H9 (cell line): Measurements from ENCODE around the gene PIAS4. TPM values are rescaled to one million over a fixed set of nuclear protein-coding genes. Genes with fewer than 3 reads are reported as not detected.
A peak's percentile ranks its signal among the peaks of the same experiment; 100 is the strongest.

Experiments used
- DNase-seq: peaks from one replicate; pipeline ENCODE4 v3.0.0-alpha.2; 2017
- H2AFZ ChIP-seq: one replicate; pipeline ENCODE4 v1.6.1; 2013; ENCODE audit warnings: mild to moderate bottlenecking, low read length, control low read depth, moderate library complexity
- H2AK5ac ChIP-seq: 2 replicates; pipeline ENCODE4 v1.6.1; 2013; ENCODE audit warnings: low read length, control low read depth, mixed read lengths; ENCODE audit not compliant: insufficient read length
- H2BK120ac ChIP-seq: one replicate; pipeline ENCODE4 v1.6.1; 2013; ENCODE audit warnings: low read depth, mild to moderate bottlenecking, low read length, control low read depth, inconsistent platforms; ENCODE audit not compliant: poor library complexity, severe bottlenecking
- H2BK12ac ChIP-seq: 2 replicates; pipeline ENCODE4 v1.6.1; 2013; ENCODE audit warnings: low read length, control low read depth, mixed read lengths, low read depth; ENCODE audit not compliant: insufficient read length
- H2BK15ac ChIP-seq: 2 replicates; pipeline ENCODE4 v1.6.1; 2013; ENCODE audit warnings: low read depth, low read length, control low read depth
- H2BK20ac ChIP-seq: one replicate; pipeline ENCODE4 v1.6.1; 2013; ENCODE audit warnings: low read depth, mild to moderate bottlenecking, low read length, control low read depth, inconsistent platforms; ENCODE audit not compliant: poor library complexity, severe bottlenecking
- H2BK5ac ChIP-seq: 2 replicates; pipeline ENCODE4 v1.6.1; 2013; ENCODE audit warnings: low read length, control low read depth, mixed read lengths; ENCODE audit not compliant: insufficient read length
- H3K14ac ChIP-seq: 2 replicates; pipeline ENCODE4 v1.6.1; 2013; ENCODE audit warnings: low read length, control low read depth; ENCODE audit not compliant: insufficient read depth
- H3K18ac ChIP-seq: 2 replicates; pipeline ENCODE4 v1.6.1; 2013; ENCODE audit warnings: low read depth, mild to moderate bottlenecking, mixed read lengths, low read length, control low read depth; ENCODE audit not compliant: insufficient read length
- H3K23ac ChIP-seq: 2 replicates; pipeline ENCODE4 v1.6.1; 2013; ENCODE audit warnings: low read length, control low read depth, mixed read lengths, low read depth; ENCODE audit not compliant: insufficient read length
- H3K23me2 ChIP-seq: 2 replicates; pipeline ENCODE4 v1.6.1; 2013; ENCODE audit warnings: low read depth, mild to moderate bottlenecking, mixed read lengths, low read length, control low read depth; ENCODE audit not compliant: insufficient read length, poor library complexity, severe bottlenecking
- H3K27ac ChIP-seq: 2 replicates; pipeline ENCODE4 v1.5.1; 2013; ENCODE audit warnings: low read length, control low read depth, mixed read lengths, low read depth; ENCODE audit not compliant: insufficient read length
- H3K27me3 ChIP-seq: 2 replicates; pipeline ENCODE4 v1.6.1; 2013; ENCODE audit warnings: low read length, control low read depth, inconsistent platforms; ENCODE audit not compliant: insufficient read depth
- H3K4ac ChIP-seq: 2 replicates; pipeline ENCODE4 v1.6.1; 2013; ENCODE audit warnings: low read depth, mild to moderate bottlenecking, control low read depth, inconsistent platforms, low read length, moderate library complexity
- H3K4me1 ChIP-seq: 2 replicates; pipeline ENCODE4 v1.6.1; 2013; ENCODE audit warnings: low read length, control low read depth, inconsistent platforms; ENCODE audit not compliant: insufficient read depth
- H3K4me2 ChIP-seq: 2 replicates; pipeline ENCODE4 v1.6.1; 2013; ENCODE audit warnings: low read length, control low read depth, mixed read lengths; ENCODE audit not compliant: insufficient read length, insufficient read depth
- H3K56ac ChIP-seq: 2 replicates; pipeline ENCODE4 v1.6.1; 2013; ENCODE audit warnings: low read depth, mild to moderate bottlenecking, mixed read lengths, low read length, control low read depth; ENCODE audit not compliant: insufficient read length
- H3K79me1 ChIP-seq: 2 replicates; pipeline ENCODE4 v1.6.1; 2013; ENCODE audit warnings: low read depth, mild to moderate bottlenecking, moderate library complexity, low read length, control low read depth, inconsistent platforms; ENCODE audit not compliant: insufficient read depth, poor library complexity, severe bottlenecking
- H3K79me2 ChIP-seq: 2 replicates; pipeline ENCODE4 v1.6.1; 2013; ENCODE audit warnings: low read length, control low read depth, inconsistent platforms; ENCODE audit not compliant: insufficient read depth
- H3K9ac ChIP-seq: 2 replicates; pipeline ENCODE4 v1.6.1; 2013; ENCODE audit warnings: low read length, control low read depth, mixed read lengths; ENCODE audit not compliant: insufficient read length; ENCODE audit errors: extremely low read depth
- H3K9me3 ChIP-seq: one replicate; pipeline ENCODE4 v1.6.1; 2013; ENCODE audit warnings: low read depth, low read length, inconsistent platforms; ENCODE audit not compliant: control insufficient read depth
- H3T11ph ChIP-seq: one replicate; pipeline ENCODE4 v1.6.1; 2013; ENCODE audit warnings: mild to moderate bottlenecking, low read length, control low read depth, inconsistent platforms
- H4K20me1 ChIP-seq: one replicate; pipeline ENCODE4 v1.6.1; 2013; ENCODE audit not compliant: control insufficient read depth, insufficient read length, insufficient read depth
- H4K5ac ChIP-seq: 2 replicates; pipeline ENCODE4 v1.6.1; 2013; ENCODE audit warnings: low read depth, mild to moderate bottlenecking, mixed read lengths, low read length, control low read depth; ENCODE audit not compliant: insufficient read length
- H4K8ac ChIP-seq: replicated peaks from 2 replicates; pipeline ENCODE4 v1.6.1; 2013; ENCODE audit warnings: low read length, control low read depth, mixed read lengths, low read depth; ENCODE audit not compliant: insufficient read length
- H4K91ac ChIP-seq: 2 replicates; pipeline ENCODE4 v1.6.1; 2013; ENCODE audit warnings: low read depth, mild to moderate bottlenecking, moderate library complexity, mixed read lengths, low read length, control low read depth; ENCODE audit not compliant: insufficient read length
- H3K27ac Mint-ChIP-seq, 3 experiments: 2 replicates in 2 of 3; 3 replicates in 1 of 3; pipeline ENCODE4 v1.8.0; 2020 to 2021; ENCODE audit warnings: mixed read lengths in 3 of 3, mild to moderate bottlenecking in 1 of 3, moderate library complexity in 1 of 3
- H3K27me3 Mint-ChIP-seq: 2 replicates; pipeline ENCODE4 v1.8.0; 2021; ENCODE audit warnings: low read depth, mild to moderate bottlenecking, moderate library complexity, mixed read lengths
- H3K36me3 Mint-ChIP-seq, 3 experiments: 2 replicates in 2 of 3; 3 replicates in 1 of 3; pipeline ENCODE4 v1.8.0; 2020 to 2021; ENCODE audit warnings: low read depth in 3 of 3, mixed read lengths in 3 of 3; ENCODE audit not compliant: insufficient read depth in 1 of 3
- H3K4me1 Mint-ChIP-seq, 2 experiments: 2 replicates each; pipeline ENCODE4 v1.8.0; 2020; ENCODE audit warnings: mixed read lengths in 2 of 2
- H3K4me3 Mint-ChIP-seq, 2 experiments: 2 replicates in 1 of 2; 3 replicates in 1 of 2; pipeline ENCODE4 v1.8.0; 2020 to 2021; ENCODE audit warnings: mild to moderate bottlenecking in 2 of 2, mixed read lengths in 2 of 2, moderate library complexity in 1 of 2
- H3K9me3 Mint-ChIP-seq, 2 experiments: 2 replicates in 1 of 2; 3 replicates in 1 of 2; pipeline ENCODE4 v1.8.0; 2020; ENCODE audit warnings: mild to moderate bottlenecking in 2 of 2, mixed read lengths in 2 of 2, moderate library complexity in 1 of 2
- CTCF ChIP-seq: fragments of 200-600 bp; sonication (generic); conservative IDR thresholded peaks from 3 replicates; pipeline ENCODE4 v1.8.0; 2021; ENCODE audit warnings: antibody characterized with exemption, mild to moderate bottlenecking
- WGBS: extraction: QIAGEN DNeasy Blood & Tissue Kit; methylation state at CpG from one replicate; pipeline ENCODE4 v1.1.7; 2013; ENCODE audit warnings: missing lambda C conversion rate, low lambda C conversion rate, mixed read lengths; ENCODE audit not compliant: insufficient read length; ENCODE audit errors: extremely low coverage; 5-methylcytosine and 5-hydroxymethylcytosine counted together
- total RNA-seq: library from RNA; stranded (reverse); gene quantifications from 2 replicates; pipeline ENCODE4 v1.2.1, GENCODE V29; 2021

Gene PIAS4
- total RNA-seq, 1 experiment from 2014 or later = 52.0 TPM

- H3T11ph ChIP-seq = no peak overlapping the region
- no peak overlapping the region for H3K56ac ChIP-seq
- H2BK120ac ChIP-seq = no peak overlapping the region
- H4K20me1 ChIP-seq = no peaks in the 10 kb centered on the region
- no peak overlapping the region for H3K4me2 ChIP-seq
- H3K14ac ChIP-seq = no peak overlapping the region
- H3K9me3 Mint-ChIP-seq = no peaks in the 10 kb centered on the region; a peak in 1 of 5 replicates
- H2AFZ ChIP-seq = no peak overlapping the region
- H3K9ac ChIP-seq = no peak overlapping the region
- H3K4me1 ChIP-seq = no peaks in the 10 kb centered on the region
- no peak overlapping the region for H4K91ac ChIP-seq
- H3K27ac ChIP-seq = no peak overlapping the region
- H3K18ac ChIP-seq = no peak overlapping the region
- peaks cover 51 to 71% (median 59%) of the 10 kb centered on the region in 3 experiments for H3K36me3 Mint-ChIP-seq
- H3K79me1 ChIP-seq = no peaks in the 10 kb centered on the region
- H3K27ac Mint-ChIP-seq = peak overlapping the region in 1 of 3 experiments; percentile 77; a peak in 2 of 7 replicates
- H3K4me1 Mint-ChIP-seq = peaks cover 3 to 4% of the 10 kb centered on the region in 2 experiments; a peak in 2 of 4 replicates
- no peak overlapping the region for H4K8ac ChIP-seq
- H3K23me2 ChIP-seq = no peaks in the 10 kb centered on the region
- H2BK12ac ChIP-seq = no peak overlapping the region
- H3K27me3 Mint-ChIP-seq = peaks cover 1% of the 10 kb centered on the region
- H3K79me2 ChIP-seq = 0 out of 2 replicates have a peak, but pooled peaks cover 3% of the 10 kb centered on the region
- H2AK5ac ChIP-seq = no peak overlapping the region
- DNase-seq = peak; percentile 34
- no peak overlapping the region for H2BK15ac ChIP-seq
- no peak overlapping the region for H2BK20ac ChIP-seq
- H4K5ac ChIP-seq = no peak overlapping the region
- H3K9me3 ChIP-seq = no peaks in the 10 kb centered on the region
- no peaks in the 10 kb centered on the region for H3K27me3 ChIP-seq
- no peak for TF ChIP-seq CTCF
- H3K23ac ChIP-seq = no peak overlapping the region
- WGBS = no CpG with 5 or more reads among the region's 29 CpGs
- H3K4ac ChIP-seq = no peak overlapping the region
- no peak overlapping the region for H2BK5ac ChIP-seq
- no peak overlapping the region for H3K4me3 Mint-ChIP-seq
Observed at GRCh38 chr19:3976495-3977241, 30.9 kb upstream of the PIAS4 start.
